NCI-H524 treated with DMSO at 0.1 percent for 48 hours (cell line): ENCODE measurements around the gene MUCL1.
A peak's percentile ranks its signal among the peaks of the same experiment; 100 is the strongest.
"Not testable (repeated sequence)": the region's sequence is repeated elsewhere in the genome, so short reads cannot be mapped to it uniquely, and the experiment has no call there.

ENCODE experiments used
- DNase-seq: peaks from one replicate; lab custom pipeline; 2025; lab: John Stamatoyannopoulos, UW

Gene MUCL1, protein sequence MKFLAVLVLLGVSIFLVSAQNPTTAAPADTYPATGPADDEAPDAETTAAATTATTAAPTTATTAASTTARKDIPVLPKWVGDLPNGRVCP

DNA sequence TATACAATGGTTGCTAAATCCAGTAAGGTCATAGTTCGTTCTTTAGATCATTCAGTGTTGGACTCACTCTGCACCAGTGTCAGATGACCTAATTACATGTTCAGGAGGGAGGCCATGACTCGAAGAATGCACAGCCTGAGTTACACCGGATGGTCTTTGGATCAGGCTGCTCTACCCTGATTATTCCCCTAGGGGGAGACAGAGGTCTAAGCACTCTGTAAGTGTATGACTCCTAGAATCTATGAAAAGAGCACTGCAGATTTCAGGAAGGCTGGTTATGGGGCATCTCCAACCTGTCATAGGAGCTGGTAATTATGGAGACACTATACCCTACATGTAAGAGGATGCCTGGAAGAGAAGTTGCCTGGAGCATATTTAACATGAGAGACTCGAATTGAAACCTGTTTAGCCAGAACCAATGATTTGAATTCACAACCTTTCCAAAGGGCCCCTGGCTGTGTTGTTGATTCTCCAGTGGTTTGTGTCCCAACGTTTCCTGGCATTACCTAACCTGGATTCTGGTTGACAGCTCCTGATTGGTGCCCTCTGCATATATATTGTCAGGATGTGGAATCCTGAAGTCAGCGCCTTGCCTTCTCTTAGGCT, at the start of gene MUCL1:
MUCL1 (plus strand) TSS at position 584 of the 606 bp plus-strand sequence. CDS start 67 bp downstream, outside the sequence.
- DNase-seq: peak; percentile 20

DNA sequence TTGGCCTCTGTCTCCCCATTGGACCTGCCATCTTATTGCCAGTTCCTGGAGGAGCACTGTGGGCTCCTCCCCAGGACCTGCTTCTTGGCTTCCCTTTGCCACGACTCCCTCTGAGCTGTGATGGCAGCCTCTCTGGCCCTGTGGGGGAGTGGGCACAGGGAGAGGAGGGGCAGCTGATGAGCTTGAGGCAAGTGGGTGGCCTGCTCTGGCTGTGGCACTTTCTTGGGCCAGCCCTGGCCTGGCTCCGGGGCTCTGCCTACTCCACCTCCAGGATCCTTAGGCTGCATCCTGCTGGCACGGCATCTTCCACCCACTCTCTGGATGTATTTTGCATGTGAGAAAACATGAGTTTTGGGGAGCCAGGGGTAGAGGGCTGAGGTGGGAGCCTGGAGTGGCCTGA, 32.6 kb upstream of the MUCL1 start:
- no peak for DNase-seq

DNA sequence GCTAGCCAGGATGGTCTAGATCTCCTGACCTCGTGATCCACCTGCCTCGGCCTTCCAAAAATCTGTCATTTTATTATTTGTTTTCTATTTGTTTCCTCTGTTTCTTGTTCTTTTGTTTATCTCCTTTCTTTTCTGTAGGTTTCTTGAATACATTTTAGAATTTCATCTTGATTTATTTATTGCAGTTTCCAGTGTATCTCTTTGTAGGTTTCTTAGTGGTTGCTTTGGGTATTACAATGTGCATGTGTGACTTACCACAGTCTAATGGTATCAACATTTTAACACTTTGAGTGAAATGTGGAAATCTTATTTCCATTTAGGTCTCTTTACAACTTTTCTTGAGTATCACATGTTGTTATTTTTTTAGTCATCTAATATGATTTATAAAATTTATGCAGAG, 29.9 kb upstream of the MUCL1 start:
- no peak for DNase-seq

DNA sequence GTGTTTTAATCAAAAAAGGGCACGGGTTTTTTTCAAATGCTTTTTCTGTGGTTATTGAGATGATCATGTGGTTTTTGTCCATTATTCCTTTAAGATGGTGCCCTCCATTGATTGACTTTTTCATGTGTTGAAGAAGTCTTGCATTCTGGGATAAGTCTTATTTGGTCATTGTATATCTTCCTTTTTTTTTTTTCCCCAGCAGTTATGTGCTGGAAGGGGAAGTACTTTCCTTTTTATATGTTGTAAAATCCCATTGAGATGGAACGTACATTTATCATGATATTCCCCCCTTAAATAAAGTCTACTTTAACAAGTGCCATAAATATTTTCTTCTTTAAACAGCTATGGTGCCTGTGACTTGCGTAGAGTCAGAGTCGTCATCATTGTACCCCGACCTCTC, 24.8 kb upstream of the MUCL1 start:
- DNase-seq: no peak

DNA sequence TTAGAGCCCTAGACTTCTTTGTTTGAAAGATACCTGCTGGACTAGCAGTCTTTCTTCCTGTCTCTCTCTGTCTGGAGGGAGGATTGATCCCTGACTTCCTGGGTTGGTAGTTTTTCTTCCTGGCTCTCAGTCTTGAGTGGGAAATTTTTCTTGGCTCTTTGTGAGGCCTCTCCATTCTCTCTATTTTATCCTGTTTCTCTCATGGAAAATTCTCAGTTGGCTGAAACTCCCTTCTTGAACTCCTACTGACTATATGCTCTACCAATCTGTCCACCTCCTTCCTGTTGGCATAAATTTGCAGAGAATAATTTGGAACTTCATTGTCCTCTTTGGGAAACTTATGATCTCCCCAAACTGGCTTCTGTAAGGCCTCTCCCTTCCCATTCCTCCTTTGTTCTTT, 24.1 kb upstream of the MUCL1 start:
- no peak for DNase-seq

DNA sequence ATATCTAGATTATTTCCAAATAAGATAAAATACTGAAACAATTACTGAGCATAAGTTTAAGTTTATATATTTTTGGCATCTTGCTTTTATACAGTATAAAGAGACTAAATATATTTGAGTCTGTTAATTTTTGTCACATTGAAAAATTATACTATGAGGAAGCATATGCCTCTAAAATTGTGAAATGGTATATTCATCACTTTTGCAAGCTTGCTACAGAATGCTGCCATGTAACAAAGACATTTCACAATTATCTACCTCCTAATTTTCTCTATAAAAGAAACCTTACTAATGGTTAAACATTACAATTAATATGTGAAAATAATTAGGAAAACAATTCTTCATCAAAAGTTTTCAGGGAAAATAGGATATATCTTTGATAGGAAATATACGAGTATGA, 22.7 kb upstream of the MUCL1 start:
- no peak for DNase-seq

DNA sequence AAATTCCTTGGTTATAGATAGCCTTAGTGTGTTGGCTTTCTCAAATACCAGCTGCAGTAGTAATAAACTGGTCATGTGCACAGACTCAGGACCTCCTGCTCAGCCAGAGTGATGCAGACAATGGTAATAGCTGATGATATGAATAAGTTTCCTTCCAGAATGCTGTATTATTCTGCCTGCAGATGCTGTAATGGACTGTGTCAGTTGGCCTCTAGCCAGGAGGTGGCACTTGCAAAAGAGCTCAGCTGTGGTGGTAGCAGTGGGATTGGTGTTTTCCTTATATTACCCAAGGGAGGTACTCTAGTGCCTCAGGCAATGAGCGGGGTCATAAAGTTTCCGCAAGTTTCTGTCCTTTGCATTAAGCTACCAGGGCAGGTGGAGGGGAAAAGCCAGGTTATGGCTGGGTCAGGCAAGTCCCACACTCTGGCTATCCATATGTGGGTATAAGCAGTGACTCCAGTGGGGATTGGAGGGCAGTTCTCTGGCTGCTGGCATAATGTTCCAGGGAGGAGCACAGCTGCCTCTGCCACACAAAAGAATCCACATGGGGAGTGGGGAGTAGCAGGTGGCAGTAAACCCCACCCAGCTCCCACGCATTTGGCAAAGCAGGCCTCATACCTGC, 14.0 kb upstream of the MUCL1 start:
- no peak for DNase-seq

DNA sequence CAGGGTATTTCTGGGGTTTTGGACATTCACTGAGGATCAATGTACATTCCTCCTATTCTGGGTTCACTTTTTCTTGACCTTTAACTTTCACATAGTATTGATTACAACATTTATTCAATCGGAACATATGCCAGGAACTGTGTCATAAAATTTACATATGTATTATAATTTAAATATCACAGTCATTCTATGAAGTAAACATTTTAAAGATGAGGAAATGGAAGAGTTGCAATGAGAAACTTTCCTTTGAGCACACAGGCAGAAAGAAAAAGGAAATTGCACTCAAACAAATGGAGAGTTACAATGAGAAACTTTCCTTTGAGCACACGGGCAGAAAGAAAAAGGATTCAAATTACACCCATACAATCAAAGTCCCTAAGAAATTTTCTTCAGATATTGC, 3.1 kb downstream of the MUCL1 start:
- no peak for DNase-seq

DNA sequence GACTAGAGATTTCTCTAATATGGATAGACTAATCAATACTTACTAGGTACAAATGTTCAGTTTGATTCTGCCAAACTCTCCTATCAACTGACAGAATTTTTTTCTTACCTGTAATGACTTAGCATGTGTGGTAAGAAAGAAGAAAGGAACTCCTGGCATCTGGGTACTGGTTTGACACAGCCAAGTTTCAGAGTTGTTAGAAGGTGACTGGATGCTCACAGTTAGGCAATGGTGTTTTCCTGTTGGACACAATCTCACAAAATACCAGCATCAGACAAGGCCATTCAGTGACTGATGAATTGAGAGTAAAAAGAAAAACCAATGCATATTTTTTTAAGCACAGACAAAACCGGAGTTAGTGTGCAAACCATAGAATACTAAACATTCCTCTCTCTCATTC, 4.2 kb downstream of the MUCL1 start:
- DNase-seq: no peak

DNA sequence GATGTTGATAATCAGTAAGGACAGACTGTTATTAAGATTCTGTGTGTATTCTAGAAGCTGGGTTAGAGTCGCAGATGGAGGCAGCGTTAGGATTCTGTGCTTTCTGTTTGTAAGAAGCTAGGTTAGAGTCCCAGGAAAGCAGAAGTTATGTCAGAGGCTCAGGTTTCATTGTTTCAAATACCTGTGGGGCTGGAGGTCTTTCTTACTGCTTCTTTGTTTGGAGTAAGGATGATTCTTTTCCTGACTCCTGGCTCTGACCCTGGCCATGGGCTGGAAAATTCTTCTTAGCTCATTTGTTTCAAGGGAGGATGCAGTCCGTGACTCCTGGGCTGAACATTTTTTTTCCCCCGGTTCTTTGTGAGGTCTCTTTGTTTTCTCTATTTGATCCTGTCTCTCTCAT, 5.2 kb downstream of the MUCL1 start:
- DNase-seq: no peak

DNA sequence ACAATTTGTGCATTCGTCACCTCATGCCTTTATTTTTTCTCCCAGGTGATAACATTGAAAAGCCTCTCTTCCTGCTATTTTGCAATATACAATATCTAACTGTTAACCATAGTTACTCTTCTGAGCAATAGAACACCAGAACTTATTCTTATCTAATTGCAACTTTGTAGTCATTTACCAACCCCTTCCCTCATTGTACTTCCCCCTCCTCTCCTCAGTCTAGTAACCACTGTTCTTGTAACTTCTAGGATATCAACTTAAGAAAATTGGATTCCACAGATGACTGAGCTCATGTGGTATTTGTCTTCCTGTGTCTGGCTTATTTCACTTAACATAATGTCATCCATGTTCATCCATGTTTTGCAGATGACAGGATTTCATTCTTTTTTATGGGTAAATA, 7.6 kb downstream of the MUCL1 start:
- DNase-seq: no peak

DNA sequence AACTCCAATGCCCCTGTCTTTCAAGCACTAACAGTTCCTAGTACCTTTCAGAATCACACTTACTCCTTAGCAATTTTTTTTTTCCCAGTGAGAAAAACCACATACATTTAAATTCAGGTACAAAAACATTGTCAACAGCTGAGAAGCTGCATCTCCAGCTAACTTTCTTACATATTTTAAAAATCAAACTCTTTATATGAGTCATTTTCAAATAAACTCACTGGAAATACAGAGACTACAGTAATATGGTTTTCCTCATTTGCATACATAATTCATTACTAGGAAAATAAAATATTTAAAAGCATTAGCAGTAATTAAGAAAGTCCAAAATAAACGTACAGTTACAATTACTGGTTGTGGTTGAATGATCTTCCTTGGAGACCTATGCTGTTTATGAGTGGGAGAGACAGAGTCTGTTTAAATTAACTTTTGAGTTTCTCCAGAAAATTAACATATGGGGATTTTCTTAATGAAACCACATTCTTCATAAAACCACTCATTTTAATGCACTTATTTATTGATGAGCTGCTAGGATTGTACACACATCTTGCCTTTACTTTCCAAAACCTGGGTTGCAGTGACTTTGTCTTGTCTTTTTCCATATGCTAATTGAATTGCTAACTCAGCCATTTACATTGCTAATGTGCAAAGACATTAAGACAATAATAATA, 9.8 kb downstream of the MUCL1 start:
- no peak for DNase-seq

DNA sequence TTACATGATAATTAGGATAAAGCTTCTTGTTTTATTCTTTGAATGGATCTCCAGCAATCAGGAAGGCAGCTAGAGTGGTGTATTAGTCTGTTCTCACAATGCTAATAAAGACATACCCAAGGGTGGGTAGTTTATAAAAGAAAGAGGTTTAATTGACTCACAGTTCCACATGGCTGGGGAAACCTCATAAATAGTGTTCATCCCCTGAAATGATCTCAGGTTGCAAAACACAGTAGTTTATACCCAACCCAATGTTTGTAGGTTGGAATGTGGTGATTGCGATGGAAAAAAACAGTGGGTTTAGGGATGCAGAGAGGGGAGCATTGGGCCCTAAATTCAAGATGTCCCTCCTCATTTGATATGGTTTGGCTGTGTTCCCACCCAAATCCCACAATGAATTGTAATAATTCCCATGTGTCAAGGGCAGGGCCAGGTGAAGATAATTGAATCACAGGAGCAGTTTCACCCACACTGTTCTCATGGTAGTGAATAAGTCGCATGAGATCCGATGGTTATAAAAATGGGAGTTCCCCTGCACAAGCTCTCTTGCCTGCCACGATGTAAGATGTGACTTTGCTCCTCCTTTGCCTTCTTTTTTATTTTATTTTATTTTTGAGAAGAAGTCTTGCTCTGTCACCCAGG, 11.5 kb downstream of the MUCL1 start:
- no peak for DNase-seq

DNA sequence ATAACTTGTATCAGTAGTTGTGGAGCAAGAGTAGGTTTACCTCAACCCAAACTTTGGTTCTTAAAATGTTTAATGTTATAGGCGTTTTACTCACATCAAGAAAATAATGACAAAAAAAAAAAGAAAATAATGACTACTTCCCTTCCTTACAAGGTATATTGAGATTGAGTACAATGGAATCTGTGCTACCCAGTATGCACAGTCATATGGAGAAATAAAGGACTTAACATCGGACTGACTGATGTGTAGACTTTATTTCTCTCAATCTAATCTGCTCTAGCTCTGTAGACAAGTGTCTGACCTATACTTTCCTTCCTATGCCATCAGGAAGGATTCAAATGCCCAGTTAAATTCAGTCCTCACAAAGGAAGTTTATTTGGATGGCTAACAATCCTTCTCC, 14.4 kb downstream of the MUCL1 start:
- DNase-seq: no peak

DNA sequence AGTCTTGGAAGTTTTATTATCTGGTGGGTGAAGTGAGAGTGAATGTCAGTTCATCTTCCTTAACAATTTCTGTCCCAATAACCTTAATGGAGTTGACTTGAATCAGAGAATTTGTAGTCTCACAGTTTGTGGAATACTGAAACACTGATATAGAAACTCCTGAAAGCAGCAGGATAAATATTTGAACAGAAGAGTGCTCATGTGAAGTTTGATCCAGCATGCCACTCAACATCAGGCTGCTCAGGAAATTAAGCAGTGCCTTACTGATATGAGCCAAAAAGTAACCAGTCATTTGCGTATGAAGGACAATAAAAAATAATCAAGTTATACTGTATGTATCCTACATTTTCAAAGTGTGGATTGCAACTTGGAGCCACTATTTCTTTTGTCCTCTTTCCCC, 15.7 kb downstream of the MUCL1 start:
- DNase-seq: no peak

DNA sequence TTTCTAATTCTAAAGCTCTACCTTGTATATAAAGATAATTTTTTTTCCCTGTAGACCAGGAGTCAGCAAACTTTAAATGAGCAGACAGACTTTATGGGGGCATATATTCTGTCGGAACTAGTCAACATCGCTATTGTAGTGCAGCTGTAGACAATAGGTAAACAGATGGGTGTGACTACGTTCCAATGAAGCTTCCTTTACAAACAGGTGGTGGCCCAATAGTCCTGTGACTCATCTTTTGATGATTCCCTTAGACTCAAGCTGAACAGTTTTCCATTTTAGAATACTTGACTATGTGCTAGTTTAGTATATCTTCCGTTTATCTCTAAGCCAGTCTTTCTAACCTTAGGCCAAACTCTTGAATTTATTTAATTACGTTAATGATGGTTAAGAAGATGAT, 16.3 kb downstream of the MUCL1 start:
- DNase-seq: no peak

DNA sequence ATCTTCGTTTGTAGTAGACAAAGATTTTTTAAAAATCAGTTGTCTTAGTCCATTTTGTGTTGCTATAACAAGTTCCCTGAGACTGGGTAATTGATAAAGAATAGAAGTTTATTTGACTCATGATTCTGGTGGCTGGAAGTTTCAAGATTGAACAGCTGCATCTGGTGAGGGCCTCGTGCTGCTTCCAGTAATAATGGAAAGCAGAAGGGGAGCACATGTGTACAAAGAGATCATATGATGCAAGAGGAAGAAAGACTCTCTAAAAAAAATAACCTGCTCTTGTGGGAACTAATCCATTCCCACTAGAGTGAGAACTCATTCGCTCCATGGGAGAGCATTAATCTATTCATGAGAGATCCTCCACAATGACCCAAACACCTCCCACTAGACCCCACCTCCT, 24.8 kb downstream of the MUCL1 start:
- no peak for DNase-seq

DNA sequence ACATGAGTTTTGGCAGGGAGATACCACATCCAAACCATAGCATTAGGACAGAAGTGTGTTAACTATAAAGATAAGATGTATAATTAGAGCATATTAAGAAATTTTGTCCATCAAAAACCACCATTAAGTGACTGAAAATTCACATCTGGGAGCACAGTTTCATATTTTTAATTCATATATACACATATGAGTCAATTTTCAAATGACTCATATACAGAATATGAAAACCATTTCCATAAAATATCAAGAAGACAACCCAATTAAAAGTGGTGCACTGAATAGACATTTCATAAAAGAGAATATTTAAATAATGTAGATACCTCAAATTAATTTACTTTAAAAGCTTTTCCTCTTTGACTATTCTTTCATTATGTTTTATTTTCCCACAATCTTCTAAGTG, 25.3 kb downstream of the MUCL1 start:
- DNase-seq: no peak

DNA sequence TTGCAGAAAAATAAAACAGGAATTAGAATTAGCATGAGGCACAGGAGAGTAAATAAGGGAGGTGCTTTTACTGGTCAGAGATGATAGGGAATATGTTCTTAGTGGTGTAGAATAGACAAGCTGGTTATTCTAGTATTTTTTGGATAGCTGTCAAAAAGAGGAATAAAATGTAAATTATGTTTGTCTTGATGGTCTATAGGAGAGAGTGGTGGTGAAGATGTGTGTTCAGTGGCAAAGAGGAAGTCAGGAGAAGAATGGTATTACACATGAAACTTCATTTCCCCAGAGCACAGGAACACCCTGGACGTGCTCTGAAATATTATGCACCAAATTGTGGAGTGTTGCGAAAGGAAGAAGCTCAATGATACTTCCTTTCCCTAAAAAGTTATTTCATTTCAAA, 27.8 kb downstream of the MUCL1 start:
- DNase-seq: no peak

DNA sequence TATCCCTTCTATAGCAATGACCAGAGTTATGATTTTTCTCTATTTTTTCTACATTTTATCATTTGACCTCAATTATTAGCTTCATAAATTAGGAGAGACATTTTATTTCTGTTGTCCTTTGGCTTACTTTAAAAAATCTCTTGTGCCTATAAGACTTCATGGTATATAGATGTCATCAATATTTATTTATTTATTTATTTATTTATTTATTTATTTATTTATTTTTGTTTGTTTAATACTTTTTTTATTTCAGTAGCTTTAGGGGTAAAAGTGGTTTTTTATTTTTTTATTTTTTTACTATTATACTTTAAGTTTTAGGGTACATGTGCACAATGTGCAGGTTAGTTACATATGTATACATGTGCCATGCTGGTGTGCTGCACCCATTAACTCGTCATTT, 28.3 kb downstream of the MUCL1 start:
- not testable (repeated sequence) for DNase-seq

DNA sequence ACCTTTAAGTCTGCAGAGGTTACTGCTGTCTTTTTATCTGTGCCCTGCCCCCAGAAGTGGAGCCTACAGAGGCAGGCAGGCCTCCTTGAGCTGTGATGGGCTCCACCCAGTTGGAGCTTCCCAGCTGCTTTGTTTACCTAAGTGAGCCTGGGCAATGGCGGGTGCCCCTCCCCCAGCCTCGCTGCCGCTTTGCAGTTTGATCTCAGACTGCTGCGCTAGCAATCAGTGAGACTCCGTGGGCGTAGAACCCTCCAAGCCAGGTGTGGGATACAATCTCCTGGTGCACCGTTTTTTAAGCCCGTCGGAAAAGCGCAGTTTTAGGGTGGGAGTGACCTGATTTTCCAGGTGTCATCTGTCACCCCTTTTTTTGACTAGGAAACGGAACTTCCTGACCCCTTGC, 34.1 kb downstream of the MUCL1 start:
- not testable (repeated sequence) for DNase-seq

DNA sequence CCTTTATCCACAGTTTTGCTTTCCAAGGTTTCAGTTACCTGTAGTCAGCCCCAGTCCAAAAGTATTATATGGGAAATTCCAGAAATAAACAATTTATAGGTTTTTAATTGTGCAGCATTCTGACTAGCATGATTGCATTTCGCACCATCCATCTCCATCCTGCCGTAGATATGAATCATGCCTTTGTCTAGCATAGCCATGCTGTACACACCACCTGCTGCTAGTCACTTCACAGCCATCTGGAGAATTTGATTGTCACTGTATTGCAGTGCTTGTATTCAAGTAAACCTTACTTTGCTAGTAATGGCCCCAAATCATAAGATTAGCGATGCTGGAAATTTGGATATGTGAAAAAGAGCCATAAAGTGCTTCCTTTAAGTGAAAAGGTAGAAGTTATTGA, 36.0 kb downstream of the MUCL1 start:
- DNase-seq: peak; percentile 48
